HPDE6-E6E7 (cell line): Measurements from ENCODE around the gene FLAD1.

Source experiments
- DNase-seq: peaks from one replicate; pipeline ENCODE4 v3.0.0; 2011; ENCODE audit warnings: missing footprints; ENCODE audit errors: extremely low spot score

The FLAD1 gene

DNA sequence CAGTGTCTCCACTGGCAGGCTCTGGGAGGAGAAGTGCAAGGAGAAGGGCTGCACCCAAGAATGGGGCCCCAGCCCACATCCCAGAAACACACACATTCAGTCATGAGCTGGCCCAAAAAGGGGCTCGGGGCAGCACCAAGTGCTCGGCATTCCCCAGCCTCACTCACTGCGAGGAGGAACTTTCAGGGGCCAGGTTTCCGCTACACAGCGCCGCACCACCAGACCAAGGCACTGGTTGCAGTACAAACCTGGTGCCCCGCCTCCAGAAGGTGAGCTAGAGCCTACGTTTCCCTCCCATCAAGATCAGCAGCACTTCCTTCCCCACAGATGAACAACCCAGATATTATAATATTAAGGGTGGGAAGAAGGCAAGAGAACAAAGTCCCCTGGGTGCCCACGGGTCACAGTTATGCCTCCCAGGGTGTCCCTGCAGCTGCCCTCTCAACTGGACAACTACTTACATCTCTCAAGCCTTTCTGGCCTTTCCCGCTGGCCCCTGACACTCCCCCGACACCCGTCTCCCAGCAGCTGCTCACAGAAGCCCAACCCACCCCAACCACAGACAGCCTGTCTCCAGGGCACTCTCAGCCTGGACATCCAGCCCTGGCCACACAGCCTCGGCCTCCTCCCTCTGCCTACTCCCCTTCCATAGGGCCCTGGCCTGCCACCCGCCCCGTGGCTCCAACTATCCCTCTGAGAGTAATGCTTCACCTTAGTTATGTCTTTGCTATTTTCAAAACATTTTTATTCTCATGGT is 31.1 kb upstream of the FLAD1 start:
- DNase-seq: no peak

DNA sequence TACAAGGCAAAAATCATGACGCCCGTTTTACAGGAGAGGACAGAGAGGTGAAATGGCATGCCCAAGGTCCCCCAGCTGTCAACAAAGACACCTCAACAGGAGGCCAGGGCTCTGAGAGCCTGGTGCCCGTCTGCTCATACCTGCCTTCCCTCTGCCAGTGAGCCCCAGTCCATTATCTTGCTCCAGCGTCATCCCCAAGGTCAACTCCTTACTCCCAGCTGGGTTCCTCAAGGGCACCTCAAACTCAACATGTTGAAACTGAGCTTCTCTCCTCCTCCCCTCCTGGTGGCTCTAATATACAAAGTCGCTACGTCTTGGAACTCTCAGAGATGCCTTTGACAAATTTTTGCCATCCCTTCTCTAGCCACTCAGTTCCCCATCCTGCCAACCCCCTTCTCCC is 30.5 kb upstream of the FLAD1 start:
- no peak for DNase-seq

DNA sequence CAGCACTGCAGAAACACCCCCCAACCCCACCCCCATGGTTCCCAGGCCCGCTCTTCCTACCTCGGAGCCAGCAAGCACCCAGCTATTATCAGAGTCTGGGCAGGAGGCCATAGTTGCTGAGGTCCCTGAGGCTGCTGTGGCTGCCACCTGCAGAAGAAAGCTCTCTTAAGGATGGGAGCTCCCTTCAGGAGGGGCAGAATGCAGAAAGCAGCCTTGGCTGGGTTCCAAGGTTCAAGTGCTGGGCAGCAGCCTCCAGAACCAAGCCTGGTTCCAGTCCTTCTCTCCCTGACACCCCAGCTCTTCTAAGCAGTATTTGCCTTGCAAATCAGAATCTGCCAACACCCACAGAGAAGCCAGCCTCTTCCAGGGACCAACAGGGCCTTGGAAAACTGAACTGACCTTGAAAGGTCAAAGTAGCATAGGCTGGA is 29.5 kb upstream of the FLAD1 start:
- DNase-seq: no peak

DNA sequence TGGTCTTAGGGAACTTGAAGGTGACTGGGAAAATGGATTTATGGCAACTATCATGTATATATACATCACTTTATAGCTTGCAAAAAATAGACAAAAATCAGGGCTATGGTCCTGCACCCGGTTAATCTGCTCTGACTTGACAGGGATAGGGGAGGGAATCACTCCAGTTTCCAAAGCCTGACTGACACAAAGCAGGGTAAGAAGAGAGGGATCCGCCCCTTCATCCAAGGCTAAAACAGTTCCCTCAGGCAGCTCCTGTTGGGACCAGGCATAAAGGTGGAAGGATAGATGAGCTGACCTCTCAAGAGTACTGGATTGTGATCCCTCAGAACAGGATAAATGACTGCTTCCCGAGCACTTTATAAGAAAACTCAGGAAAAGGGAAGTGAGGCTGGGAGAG is 28.6 kb upstream of the FLAD1 start:
- DNase-seq: no peak

DNA sequence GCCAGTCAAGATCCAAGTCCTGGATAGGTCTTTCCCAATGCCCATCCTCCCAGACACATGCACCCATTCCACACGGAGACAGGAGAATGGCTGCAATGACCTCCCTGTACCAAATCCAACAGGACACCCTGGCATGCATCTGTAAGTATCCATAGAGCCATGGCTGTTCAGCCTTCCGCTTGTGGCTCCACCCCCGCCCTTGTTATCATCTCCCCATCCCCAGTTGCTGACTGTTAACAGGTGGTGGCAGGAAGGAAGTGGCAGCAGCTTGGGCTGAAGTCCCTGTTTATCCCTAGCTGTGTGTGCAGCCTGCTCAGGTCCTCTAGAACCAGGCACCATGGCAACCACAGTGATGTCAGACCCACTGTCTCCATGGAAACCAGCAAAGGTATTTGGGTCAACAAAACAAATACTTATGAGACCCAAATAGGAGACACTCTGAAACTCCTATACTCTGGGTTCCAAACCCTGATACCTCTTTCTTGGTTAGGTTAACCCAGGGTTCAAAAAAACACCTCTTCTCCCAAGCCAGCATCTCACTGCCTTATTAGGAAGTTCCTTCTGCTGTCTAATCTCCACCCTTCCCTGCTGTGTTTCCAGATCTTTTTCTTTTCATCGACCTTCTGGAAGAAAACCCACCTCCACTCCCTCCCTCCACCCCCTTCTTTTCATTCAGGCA is 28.0 kb upstream of the FLAD1 start:
- DNase-seq: no peak

DNA sequence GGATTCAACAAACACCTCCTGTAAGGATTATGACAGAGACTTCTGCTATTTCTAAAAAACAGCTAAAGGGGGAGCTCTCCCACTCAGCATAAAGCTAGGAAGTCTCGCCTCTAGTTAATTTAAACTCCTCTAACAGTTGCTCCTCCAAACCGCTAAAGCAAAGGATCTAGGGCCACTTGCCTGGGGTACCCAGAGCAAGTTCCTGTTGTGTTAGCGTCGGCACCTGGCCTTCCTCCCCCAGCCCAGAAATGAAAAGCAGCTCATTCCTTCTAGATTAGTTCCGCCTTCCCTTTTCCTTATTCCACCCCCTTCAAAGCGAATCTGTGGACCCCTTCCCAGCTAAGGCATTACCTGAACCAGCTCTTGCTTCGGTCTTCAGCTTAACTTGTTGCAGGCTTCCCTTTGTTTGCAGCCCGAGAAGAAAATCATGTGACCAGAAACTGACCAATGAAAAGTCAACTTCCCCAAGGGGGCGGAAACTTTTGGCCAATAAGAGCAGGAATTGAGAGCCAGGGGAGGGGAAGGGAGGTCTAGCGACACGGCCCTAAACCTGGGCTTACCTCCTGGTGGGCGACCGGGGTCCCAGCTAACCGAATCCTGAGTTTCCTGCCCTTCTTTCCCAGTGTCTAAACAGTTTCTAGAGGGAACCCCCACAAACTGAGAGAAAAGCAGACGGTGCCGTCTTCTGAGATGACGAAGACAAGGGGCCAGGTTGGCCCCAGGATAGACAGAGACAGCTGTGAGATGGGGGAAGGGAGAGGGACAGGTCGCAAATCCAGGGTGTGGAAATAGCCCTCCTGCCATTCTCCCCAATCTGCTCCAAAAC is 27.2 kb upstream of the FLAD1 start, which contains the start of gene PBXIP1:
TSS of gene PBXIP1 (minus strand) at position 382 of the 826 bp plus-strand sequence. CDS start 2,378 bp downstream, outside the sequence.
- peak; percentile 95 for DNase-seq

DNA sequence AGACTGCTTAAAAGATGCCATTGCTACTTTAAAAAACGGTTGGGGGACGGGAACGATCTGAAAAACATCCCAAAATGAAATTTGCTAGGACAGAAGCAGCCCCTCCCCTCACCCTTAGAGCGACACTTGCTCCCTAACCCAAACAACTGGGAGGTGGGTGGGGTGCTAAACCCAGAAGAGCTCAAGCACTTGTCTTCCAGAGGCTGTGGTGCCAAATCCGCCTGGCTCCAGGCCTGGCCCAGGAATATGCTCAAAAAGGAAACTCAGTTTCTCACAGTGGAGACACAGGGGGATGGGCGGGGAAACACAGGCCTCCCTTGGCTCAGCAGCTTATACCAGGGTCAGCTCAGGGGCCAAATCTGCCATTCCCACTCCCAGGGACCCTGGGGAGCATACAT is 26.6 kb upstream of the FLAD1 start:
- DNase-seq: no peak

DNA sequence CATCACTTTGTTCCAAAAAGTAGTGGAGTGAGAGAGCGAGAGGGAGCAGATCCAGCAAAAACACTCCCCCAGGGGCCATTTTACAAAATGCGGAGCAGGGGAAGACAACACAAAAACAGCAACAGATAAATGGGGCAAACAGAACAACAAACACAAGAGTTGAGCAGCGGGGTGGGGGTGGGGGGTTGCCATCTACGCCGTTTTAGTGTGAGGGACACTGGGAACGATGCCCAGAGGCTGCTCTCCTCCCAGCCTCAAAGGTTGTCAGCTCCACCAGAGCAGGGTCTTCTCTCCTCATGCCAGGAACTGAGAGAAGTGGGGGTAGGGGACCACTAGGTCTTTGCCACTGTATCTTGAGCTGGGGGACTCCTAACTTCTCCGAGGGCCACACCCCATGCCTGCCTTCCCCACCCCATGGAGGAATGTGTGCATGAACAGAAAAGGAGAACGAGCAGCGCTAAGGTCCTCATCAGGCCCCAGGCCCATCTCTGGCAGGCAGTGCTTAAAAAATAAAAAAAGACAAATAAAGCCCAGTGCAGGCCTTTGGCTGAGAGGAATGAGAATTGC is 26.0 kb upstream of the FLAD1 start:
- DNase-seq: no peak

DNA sequence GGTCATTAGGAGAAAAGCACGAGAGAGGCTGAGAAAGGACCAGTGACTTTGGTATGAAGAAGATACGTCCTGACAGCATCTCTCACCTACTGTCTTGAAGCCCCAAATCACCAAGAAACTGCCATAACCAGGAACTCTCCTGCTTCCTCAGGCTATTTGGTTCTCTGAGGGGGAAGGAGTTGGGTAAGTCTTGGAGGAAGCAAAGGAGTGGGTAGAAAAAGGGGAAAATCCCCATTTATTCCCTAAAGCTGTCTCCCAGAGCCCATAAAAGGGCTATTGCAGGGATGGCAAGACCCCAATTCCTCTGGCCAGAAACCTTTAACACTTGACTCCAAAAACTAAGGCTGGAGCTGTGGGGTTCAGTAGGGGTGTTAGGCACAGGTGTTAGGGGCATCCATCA is 25.1 kb upstream of the FLAD1 start:
- DNase-seq: no peak

DNA sequence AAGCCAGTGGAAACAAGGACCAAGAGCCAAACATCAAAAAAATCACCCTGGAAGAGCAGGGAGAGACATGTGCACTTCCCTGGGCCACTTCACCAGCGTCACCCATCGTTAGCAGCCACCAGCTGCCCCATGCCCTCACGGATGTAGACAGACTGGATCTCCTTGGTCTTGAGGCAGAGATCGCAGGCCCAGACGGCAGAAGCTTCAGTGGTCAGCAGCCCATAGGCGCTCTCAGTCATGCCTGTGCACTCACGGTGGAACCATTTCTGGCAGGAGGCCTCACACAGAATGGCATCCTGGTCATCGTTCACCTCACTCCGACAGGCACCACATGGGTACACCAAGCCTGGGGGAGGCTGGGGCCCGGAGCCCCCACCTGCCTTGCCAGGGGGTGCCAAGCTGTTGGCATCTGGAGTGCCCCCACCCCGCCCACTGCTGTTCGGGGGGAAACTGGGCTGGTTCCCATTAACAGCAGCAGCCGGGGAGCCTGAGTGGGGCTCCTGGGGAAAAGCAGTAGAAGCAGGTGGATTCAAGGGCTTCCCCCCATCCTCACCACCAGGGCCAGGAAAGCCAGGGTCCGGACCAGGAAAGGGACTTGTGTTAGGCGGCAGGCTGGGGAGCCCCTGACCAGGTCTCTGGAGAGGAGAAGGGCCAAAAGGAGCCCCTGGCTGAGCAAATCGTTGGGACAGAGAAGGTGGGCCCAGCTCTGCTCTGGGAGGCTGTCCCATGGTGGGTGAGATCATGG is 24.3 kb upstream of the FLAD1 start:
- no peak for DNase-seq

DNA sequence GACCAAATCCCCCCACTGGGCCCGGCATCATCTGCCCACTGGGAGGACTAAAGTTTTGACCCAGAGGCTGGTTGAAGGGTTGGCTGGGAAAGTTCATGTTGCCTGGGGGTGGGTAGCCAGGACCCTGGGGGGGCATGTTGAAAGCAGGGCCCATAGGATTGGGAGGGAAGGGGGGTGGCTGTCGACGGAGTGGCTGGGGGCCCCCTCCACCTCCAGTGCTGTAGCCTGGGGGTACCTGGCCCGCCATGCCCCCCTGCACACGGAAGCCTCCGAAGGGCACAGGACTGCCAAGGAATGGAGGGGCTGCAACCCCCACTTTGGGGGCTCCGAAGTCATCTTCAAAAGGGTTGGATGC is 23.7 kb upstream of the FLAD1 start:
- no peak for DNase-seq

DNA sequence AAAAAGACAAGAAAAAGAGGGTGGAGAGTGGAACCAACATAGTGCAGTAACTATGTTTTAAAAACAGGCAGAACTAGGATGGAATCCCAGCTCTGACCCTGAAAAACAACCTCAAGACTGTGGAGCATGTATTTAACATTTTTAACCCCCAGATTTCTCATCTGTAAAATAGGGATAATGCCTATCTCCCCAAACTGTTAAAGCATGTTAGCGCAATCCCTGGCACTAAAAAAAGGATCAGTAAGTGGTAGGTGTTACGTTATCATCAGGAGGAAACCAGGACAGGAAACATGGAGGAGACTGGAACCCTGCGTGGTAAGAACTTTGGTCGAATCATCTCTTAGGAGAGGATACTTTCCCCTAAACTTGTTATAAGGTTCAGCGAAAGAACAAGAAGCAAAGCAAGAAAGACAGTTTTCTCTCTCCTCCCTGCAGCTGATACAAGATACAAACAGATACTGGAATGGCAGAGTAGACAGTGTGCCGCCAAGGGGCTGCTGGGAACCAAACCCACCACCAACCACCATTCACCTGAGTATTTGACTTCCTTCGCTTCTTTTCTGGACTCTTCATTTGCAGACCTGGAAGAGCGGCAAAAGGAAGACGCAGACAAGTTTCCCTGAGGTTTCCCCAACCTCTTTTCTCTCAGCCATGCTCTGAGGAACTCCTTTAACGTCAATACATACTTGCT is 22.6 kb upstream of the FLAD1 start:
- DNase-seq: no peak

DNA sequence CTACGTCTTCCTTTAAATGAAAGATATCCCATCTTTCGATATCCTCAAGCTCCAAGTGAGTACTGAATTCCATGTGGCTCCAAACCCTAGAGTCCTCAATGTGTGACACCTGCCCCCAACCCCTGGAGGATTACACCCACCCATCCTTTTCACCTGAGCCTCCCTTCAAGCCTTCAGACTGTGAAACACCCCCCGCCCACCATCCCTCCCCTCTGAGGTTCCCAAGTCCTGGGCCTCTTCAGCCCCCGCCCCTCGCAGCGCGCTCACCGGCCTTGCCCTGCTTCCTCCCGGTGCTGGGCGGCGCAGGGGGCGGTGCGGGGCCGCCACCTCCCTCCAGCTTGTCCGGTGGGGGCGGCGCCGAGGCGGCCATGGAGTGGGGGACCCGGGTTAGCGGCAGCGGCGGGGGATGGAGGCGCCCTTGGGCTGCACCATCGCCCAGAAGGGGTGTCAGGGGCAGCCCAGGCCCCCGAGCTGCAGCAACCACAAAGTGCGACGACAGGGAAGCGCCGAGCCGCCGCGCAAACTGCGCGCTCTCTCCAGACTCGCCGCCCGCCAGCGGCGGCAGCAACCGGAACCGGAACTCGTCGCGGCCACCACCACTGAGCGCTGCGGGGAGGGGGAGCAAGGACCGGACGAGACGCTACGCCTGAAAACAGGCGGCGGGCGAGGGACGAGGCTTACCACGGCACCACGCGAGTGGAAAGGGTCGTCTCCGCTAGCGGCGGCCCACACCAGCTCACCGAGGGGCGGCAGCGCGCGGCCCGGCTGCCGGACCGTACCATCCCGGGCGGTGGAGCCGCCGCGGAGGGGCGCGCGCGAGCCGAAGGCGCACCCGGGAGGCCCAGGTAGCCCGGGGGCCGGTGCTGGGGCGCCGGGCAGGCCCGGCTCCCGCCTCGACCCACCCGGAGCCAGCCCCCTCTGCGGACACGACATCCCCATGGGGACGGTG is 21.7 kb upstream of the FLAD1 start, which contains the start of gene PYGO2:
TSS of gene PYGO2 (minus strand) at position 576 of the 949 bp plus-strand sequence. CDS start at position 370, 206 bp downstream.
- DNase-seq: peak; percentile 79

DNA sequence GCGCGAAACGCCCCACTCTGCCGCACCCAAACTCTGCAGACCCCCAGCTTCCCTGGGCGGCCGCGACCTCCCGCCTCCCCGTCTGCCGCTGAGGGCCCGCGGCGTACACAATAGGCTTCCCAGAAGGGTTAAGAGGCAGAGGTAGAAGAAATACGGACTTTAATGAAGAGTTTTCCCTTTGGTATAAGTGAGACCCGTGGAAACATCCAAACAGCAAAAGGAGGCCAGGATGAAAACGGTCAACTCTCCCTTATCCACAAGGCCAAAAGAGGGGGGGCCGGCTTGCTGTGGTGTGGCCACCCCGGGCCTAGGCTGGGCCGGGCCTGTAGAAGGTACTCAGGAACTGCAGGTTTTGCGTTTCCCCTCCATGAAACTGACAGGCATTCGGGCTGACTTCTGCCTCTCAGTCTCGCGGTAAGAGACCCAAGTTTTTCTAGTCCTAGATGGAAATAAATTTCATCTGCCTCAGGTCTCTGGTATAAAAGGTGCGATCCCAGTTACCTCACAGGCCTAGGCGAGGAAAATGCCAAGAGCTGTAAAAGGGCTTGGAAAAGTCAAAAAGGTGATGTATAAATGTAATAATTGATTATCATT is 20.9 kb upstream of the FLAD1 start:
- DNase-seq: no peak

DNA sequence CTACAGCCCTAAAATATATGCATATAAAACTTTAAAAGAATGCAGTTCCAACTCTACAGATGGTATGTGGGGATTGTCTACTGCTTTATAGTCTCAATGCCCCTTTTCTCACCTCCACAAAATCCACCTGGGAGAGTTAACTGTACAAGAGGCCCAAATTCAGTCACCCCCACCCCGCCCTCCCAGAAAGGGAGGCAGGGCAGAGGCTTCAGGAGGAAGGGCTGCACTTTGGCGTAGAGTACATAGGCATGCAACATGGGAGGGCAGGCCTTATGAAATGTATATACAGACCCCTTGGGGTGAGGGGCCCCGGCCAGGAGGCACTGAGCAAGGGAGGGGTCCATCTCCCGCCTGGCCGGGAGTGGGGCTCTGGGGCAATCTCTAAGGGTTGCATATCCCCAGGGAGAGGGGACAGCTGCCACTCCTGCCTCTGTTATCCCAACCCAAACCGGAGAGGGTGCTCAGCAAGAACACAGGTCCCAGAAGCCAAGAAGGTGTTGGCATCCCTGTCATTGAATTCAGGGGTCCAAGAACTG is 20.3 kb upstream of the FLAD1 start:
- DNase-seq: no peak

DNA sequence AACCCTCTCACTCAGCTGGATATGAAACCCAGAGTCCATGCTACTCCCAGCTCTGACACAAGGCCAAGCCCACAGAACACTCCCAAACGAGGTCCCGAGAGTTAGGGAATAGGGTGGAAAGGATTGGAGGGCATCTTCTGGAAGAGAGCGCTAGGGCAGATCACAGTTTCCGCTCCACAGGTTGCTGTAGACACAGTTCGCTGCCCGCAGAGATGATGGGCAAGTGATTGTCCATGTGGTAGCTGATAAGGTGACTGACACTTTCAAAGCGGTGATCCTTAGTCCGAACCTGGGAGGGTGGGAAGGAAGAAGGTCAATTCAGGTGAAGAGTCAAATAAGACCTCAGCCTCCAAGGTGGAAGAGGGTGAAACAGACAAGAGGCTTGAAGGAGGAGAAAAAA is 19.5 kb upstream of the FLAD1 start:
- no peak for DNase-seq

DNA sequence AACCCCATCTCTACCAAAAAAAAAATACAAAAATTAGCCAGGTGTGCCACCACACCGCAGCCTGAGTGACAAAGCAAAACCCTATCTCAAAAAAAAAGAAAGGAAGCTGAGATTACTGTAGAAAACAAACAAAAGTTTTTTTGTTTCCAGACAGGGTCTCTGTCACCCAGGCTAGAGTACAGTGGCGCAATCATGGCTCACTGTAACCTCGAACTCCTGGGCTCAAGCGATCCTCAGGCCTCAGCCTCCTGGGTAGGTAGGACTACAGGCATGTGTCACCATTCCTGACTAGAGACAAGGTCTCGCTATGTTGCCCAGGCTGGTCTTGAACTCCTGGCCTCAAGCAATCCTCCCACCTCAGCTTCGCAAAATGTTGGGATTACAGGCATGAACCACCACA is 18.8 kb upstream of the FLAD1 start:
- DNase-seq: no peak

DNA sequence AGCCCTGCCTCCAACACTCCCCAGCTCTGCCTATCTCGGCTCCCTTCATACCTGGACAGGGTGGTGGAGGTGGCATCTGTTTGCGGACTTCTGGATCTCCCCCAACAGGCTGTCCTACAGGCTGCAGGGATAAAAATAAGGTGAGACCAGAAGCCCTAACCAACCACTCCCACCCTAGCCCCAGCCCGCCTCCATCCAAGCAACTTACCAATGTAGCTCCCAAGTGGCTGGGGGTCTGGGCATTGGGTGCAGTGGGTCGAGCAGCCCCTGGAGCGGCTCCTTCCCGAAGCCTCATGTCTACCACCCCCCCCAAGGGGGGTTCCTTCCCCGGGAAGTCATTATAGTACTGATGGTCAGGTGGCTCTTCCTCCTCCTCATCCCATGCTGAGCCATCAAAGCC is 17.0 kb upstream of the FLAD1 start:
- DNase-seq: no peak
